ENCODE results near the gene FGGY.

DNA sequence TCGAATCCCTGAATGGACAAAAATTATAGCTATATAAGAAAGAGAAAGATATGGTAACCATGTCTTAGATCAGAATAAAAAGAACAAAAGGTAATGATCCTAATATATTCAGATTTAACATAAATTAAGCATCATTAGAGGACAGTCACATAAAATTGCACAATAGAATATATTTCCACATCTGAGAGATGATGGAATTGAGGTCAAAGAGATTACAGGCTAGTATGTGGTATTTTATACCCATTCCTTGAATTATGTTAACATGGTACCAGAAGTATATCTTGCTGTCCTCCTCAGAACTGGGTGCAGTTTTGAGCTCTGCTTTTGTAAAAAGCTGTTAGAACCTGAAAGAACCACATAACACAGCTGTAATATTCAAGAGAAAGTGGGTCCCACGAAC is 272.3 kb downstream of the FGGY start:
- TF ChIP-seq REST (tag by site-specific recombination; IDR thresholded peaks at IDR 0.05) (no peak), ZNF19 (tag by site-specific recombination; IDR thresholded peaks at IDR 0.05; ENCODE audit: low read depth) (no peak), ZNF76 (tag by site-specific recombination; IDR thresholded peaks at IDR 0.05; ENCODE audit: borderline replicate concordance, low read depth) (no peak), ZNF596 (tag by site-specific recombination; IDR thresholded peaks at IDR 0.05) (no peak), KLF16 (tag by site-specific recombination; IDR thresholded peaks at IDR 0.05) (no peak), ZNF692 (tag by site-specific recombination; IDR thresholded peaks at IDR 0.05) (no peak), HOXA7 (CRISPR knock-in tag; IDR thresholded peaks at IDR 0.05; ENCODE audit: borderline replicate concordance) (no peak), ZNF48 (tag by site-specific recombination; IDR thresholded peaks at IDR 0.05) (no peak), ZSCAN4 (tag by site-specific recombination; IDR thresholded peaks at IDR 0.05) (no peak), GLI4 (tag by site-specific recombination; IDR thresholded peaks at IDR 0.05) (no peak), AEBP2 (tag by site-specific recombination; IDR thresholded peaks at IDR 0.05; ENCODE audit: borderline replicate concordance) (no peak)
- TF ChIP-seq, protein P1, sequence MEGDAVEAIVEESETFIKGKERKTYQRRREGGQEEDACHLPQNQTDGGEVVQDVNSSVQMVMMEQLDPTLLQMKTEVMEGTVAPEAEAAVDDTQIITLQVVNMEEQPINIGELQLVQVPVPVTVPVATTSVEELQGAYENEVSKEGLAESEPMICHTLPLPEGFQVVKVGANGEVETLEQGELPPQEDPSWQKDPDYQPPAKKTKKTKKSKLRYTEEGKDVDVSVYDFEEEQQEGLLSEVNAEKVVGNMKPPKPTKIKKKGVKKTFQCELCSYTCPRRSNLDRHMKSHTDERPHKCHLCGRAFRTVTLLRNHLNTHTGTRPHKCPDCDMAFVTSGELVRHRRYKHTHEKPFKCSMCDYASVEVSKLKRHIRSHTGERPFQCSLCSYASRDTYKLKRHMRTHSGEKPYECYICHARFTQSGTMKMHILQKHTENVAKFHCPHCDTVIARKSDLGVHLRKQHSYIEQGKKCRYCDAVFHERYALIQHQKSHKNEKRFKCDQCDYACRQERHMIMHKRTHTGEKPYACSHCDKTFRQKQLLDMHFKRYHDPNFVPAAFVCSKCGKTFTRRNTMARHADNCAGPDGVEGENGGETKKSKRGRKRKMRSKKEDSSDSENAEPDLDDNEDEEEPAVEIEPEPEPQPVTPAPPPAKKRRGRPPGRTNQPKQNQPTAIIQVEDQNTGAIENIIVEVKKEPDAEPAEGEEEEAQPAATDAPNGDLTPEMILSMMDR (tag by site-specific recombination; IDR thresholded peaks at IDR 0.05): no peak

Data from HEK293 (cell line).